Measurements from ENCODE around the gene TCFL5.

The TCFL5 gene

GRCh38 chr20:62812907-62813200 is 48.8 kb downstream of the TCFL5 start:
- no peak for DNase-seq (ENCODE audit: low read depth in 2 of 2)

- DNase-seq (ENCODE audit: low read depth in 2 of 2), result no peak
These were observed 49.3 kb downstream of the TCFL5 start for GRCh38 chr20:62812181-62812906.

GRCh38 chr20:62811720-62812119 is 49.9 kb downstream of the TCFL5 start:
- no peak for DNase-seq (ENCODE audit: low read depth in 2 of 2)

- no peak for DNase-seq (ENCODE audit: low read depth in 2 of 2)
These were observed 50.3 kb downstream of the TCFL5 start for GRCh38 chr20:62811320-62811719.

- DNase-seq (ENCODE audit: low read depth in 2 of 2), result no peak
These were observed 51.8 kb downstream of the TCFL5 start for GRCh38 chr20:62809530-62810428.

- DNase-seq (ENCODE audit: low read depth in 2 of 2), result peak; percentile 51 to 60
These were observed 53.3 kb downstream of the TCFL5 start for GRCh38 chr20:62808211-62808865.

GRCh38 chr20:62807444-62808210 is 54.0 kb downstream of the TCFL5 start:
- no peak for DNase-seq (ENCODE audit: low read depth in 2 of 2)

GRCh38 chr20:62806383-62807050 is 55.1 kb downstream of the TCFL5 start:
- no peak for DNase-seq (ENCODE audit: low read depth in 2 of 2)

GRCh38 chr20:62805711-62806382 is 55.8 kb downstream of the TCFL5 start:
- no peak for DNase-seq (ENCODE audit: low read depth in 2 of 2)

- no peak for DNase-seq (ENCODE audit: low read depth in 2 of 2)
These were observed 56.4 kb downstream of the TCFL5 start for GRCh38 chr20:62805155-62805710.

GRCh38 chr20:62804627-62805154 is 56.9 kb downstream of the TCFL5 start, which contains the start of gene OGFR:
TSS of gene OGFR (plus strand) at chr20:62804835. CDS start at chr20:62804860, 25 bp downstream.
- DNase-seq (ENCODE audit: low read depth in 2 of 2), result peak; percentile 32 to 49

GRCh38 chr20:62804021-62804626 is 57.5 kb downstream of the TCFL5 start:
- DNase-seq (ENCODE audit: low read depth in 2 of 2), result no peak

- no peak for DNase-seq (ENCODE audit: low read depth in 2 of 2)
These were observed 59.5 kb downstream of the TCFL5 start for GRCh38 chr20:62802026-62802712.

GRCh38 chr20:62801284-62802010 is 60.2 kb downstream of the TCFL5 start:
- no peak for DNase-seq (ENCODE audit: low read depth in 2 of 2)

- DNase-seq (ENCODE audit: low read depth in 2 of 2), result no peak
These were observed 61.0 kb downstream of the TCFL5 start for GRCh38 chr20:62800314-62801259.

- DNase-seq (ENCODE audit: low read depth in 2 of 2), result no peak
These were observed 61.7 kb downstream of the TCFL5 start for GRCh38 chr20:62799873-62800272.

GRCh38 chr20:62799459-62799858 is 62.2 kb downstream of the TCFL5 start:
- DNase-seq (ENCODE audit: low read depth in 2 of 2), result no peak

Measured in stimulated activated CD4-positive, alpha-beta T cell treated with anti-CD3 and anti-CD28 coated beads, Interleukin-1b, Interleukin-23, amount 100 ng/mL, for 1 hour (primary cell).